GM13976 (cell line): ENCODE results near the gene HSPBP1.
"Not testable (repeated sequence)": the region's sequence is repeated elsewhere in the genome, so short reads cannot be mapped to it uniquely, and the experiment has no call there.

ENCODE experiments used
- DNase-seq: peaks from one replicate; pipeline ENCODE4 v3.0.0; 2012; ENCODE audit warnings: low spot score
- in situ Hi-C: fragments of 300-500 bp; cut with MboI; formaldehyde crosslinking; loops from one replicate; pipeline ENCODE4 v1.12.0; 2022; ENCODE audit warnings: low sequenced_read_pairs, mixed read lengths, inconsistent platforms; ENCODE audit not compliant: unreplicated experiment
- TF ChIP-seq, protein P1 (sequence below): IDR thresholded peaks from 2 replicates; pipeline ENCODE4 v1.5.1; 2012; ENCODE audit warnings: borderline replicate concordance, mild to moderate bottlenecking; ENCODE audit not compliant: insufficient read depth; ENCODE audit errors: extremely low read depth, missing control alignments, control extremely low read depth

HSPBP1 gene

DNA sequence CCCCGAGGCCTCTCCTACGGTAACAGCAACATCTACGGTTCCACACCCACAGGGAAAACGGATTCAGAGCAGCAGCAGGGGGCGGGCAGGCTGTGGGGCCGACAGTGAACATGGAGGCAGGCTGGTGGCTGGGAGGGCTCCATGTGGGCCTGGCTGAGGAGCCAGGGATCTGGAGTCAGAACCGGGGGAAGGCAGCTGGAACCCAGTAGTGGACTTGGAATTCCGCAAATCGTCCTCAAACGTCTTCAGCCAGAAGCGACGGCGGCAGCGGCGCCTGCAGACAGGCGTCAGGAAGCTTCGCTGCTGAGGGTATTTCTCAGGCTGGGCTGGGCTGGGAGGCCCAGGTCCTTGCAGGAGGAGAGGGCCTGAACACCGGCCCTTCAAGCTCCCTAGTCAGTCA, 53.1 kb downstream of the HSPBP1 start:
- in situ Hi-C loops = no loop called here
- TF ChIP-seq, protein P1, sequence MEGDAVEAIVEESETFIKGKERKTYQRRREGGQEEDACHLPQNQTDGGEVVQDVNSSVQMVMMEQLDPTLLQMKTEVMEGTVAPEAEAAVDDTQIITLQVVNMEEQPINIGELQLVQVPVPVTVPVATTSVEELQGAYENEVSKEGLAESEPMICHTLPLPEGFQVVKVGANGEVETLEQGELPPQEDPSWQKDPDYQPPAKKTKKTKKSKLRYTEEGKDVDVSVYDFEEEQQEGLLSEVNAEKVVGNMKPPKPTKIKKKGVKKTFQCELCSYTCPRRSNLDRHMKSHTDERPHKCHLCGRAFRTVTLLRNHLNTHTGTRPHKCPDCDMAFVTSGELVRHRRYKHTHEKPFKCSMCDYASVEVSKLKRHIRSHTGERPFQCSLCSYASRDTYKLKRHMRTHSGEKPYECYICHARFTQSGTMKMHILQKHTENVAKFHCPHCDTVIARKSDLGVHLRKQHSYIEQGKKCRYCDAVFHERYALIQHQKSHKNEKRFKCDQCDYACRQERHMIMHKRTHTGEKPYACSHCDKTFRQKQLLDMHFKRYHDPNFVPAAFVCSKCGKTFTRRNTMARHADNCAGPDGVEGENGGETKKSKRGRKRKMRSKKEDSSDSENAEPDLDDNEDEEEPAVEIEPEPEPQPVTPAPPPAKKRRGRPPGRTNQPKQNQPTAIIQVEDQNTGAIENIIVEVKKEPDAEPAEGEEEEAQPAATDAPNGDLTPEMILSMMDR = no peak

DNA sequence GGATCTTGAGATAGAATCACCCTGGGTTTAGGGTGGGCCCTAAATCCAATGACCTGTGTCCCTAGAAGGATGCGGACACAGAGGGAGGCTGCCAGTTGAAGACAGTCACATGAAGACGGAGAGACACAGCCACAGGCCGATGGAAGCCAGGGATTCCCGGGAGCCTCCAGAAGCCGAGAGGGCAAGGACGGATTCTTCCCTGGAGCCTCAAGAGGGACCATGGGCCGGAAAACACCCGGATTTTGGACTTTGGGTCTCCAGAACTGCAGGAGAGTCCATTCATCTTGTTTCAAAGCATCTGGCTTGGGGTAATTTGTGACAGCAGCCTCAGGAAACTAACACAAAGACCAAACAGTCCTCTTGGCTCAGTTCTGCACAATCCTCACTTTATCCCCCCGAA, 53.6 kb downstream of the HSPBP1 start:
- in situ Hi-C loops = no loop called here
- TF ChIP-seq, protein P1 = no peak
- no peak for DNase-seq

More for the DNA sequence above, 53.1 kb downstream of the HSPBP1 start:
- no peak for DNase-seq

DNA sequence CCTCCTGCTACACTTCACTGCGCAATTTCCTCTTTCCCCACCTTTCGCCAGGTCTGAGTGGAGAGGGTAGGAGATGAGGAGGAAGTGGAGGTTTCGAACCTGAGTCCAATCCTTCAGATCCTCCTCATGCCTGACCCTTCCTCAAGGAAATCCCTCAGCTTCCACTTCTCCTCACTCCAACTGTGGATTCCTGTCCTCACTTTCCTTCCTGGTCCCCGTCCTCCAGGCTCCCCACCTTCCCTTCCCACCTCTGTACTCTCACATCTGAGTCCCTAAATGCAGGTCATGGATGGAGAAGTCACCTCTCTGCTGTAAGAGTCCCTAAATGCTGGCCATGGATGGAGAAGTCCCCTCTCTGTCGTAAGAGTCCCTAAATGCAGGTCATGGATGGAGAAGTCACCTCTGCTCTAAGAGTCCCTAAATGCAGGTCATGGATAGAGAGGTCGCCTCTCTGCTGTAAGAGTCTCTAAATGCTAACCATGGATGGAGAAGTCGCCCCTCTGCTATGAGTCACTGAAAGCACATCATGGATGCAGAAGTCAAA, 54.4 kb downstream of the HSPBP1 start:
- in situ Hi-C loops = no loop called here
- DNase-seq = no peak

DNA sequence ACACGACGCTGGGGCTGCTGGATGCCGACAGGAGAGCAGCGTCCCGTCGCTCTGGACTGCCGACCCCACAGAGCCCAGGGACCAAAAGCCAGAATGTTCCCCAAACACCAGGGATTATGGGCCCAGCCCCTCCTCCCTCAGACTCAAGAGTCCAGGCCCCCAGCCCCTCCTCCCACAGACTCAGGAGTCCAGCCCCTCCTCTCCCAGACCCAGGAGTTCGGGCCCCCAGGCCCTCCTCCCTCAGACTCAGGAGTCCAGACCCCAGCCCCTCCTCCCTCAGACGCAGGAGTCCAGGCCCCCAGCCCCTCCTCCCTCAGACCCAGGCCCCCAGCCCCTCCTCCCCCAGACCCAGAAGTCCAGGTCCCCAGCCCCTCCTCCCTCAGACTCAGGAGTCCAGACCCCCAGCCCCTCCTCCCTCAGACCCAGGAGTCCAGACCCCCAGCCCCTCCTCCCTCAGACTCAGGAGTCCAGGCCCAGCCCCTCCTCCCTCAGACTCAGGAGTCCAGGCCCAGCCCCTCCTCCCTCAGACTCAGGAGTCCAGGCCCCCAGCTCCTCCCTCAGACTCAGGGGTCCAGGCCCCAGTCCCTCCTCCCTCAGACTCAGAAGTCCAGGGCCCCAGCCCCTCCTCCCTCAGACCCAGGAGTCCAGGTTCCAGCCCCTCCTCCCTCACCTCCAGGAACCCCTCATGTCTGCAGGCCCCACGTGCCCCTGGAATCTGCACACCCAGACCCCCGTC, 55.1 kb downstream of the HSPBP1 start:
- DNase-seq, in situ Hi-C loops: not testable (repeated sequence)

More for the DNA sequence above, 54.4 kb downstream of the HSPBP1 start:
- TF ChIP-seq, protein P1 = no peak

DNA sequence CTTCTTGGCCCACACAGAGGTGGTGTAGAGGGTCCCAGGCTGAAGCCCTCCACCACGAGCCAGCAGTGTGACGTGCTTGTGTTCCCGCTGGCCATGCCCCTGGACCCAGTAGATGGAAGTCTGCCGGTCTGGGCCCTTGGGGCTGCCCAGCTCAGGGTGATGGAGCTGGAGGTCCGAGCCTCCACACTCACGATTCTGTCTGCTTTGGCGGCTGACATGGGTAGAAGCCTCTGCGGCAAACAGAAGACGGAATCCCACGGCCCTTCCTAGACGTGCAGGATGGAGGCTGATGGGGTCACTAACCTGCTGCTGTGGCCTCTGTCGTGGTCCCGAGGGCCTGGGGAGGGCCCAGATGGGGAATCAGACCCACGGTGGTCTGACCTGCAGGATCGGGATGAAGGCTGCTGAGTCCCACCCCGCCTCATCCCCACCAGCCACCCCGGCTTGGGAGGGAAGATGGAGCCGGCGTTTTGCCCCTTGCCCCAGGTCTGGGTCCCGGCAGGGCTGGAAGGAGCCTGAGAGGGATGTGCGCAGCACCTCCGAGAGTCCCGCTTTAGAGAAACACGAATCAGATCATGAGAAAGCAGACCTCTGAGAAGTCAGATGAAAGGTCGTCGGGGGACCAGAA, 55.8 kb downstream of the HSPBP1 start:
- TF ChIP-seq, protein P1 = no peak
- DNase-seq = no peak
- in situ Hi-C loops = no loop called here

DNA sequence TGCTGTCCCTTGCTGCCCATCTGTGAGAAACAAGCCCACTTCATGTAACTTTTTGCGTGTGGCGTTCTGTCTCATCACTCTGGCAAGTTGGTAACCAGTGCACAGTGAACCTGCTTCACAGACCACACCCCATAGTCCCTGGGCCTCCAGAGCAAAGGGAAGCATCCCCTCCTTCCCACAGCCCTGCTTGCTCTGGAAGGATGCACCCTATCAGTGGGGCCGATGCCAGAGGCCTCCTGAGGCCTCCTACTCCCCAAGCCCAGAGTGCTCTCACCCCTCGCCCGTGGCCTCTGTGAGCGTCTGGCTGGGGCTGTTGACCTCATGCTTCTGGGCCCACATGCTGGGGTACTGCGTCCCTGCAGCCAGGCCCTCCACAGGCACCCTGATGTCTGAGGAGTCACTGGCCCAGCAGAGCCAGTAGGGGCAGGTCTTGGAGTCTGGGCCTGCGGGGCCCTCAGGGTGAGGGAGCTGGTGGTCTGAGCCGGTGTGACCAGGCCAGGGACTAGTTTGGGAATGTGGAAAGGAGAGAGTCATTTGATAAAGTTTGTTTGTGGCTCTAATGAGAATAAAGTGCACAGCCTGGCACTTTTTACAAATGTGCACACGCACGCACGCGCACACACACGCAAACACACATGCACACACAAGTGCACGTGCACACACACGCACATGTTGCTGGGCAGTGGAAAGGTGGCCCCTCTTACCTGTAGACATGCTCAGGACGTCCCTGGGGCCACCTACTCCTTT, 56.4 kb downstream of the HSPBP1 start:
- TF ChIP-seq, protein P1 = no peak
- no peak for DNase-seq
- in situ Hi-C loops = no loop called here
